Endothelial cell of umbilical vein (primary cell): ENCODE results near the gene KAZN. TPM values are rescaled to one million over a fixed set of nuclear protein-coding genes. Genes with fewer than 3 reads are reported as not detected.

Experiments used
- BruUV-seq: library from RNA; stranded (reverse); fragments of 400-500 nt; replicated peaks from 2 replicates; lab custom pipeline; 2021; lab: Mats Ljungman, UMichigan
- CTCF ChIA-PET: fragments of 300-600, 350-600 bp; sonication (Branson Sonifier 250); formaldehyde crosslinking; loops from one replicate; lab custom pipeline; 2021; ENCODE audit warnings: antibody characterized with exemption, inconsistent platforms; lab: Charles Lee
- POLR2A ChIA-PET: fragments of 300-600, 350-600 bp; sonication (Branson Sonifier 250); formaldehyde crosslinking; loops from one replicate; lab custom pipeline; 2021; ENCODE audit warnings: antibody characterized with exemption, inconsistent platforms; lab: Charles Lee
- DNase-seq: peaks from one replicate; pipeline ENCODE4 v3.0.0-alpha.2; 2011; ENCODE audit warnings: low read depth, low spot score
- FAIRE-seq: peaks from 2 replicates; lab custom pipeline; 2011; peaks lifted over from hg19 to GRCh38; lab: Jason Lieb, UNC
- H2AFZ ChIP-seq: 2 replicates; pipeline ENCODE4 v1.6.0; 2012; ENCODE audit warnings: low read depth, low read length, control low read depth, inconsistent platforms
- H3K27ac ChIP-seq: 2 replicates; pipeline ENCODE4 v1.5.1; 2011; ENCODE audit warnings: low read depth, mild to moderate bottlenecking, control low read depth, low read length, moderate library complexity; ENCODE audit not compliant: insufficient read depth
- H3K27me3 ChIP-seq, 2 experiments: 2 replicates each; pipeline versions ENCODE4 v1.6.0 to v1.6.1; 2011; ENCODE audit warnings: low read length in 2 of 2, mixed read lengths in 1 of 2; ENCODE audit not compliant: control insufficient read depth in 2 of 2, insufficient read depth in 2 of 2
- H3K36me3 ChIP-seq, 2 experiments: 2 replicates in 1 of 2; 3 replicates in 1 of 2; pipeline ENCODE4 v1.5.1; 2011; ENCODE audit warnings: low read length in 2 of 2, mild to moderate bottlenecking in 1 of 2, moderate library complexity in 1 of 2; ENCODE audit not compliant: control insufficient read depth in 2 of 2, insufficient read depth in 2 of 2; ENCODE audit errors: extremely low read depth in 1 of 2
- H3K4me1 ChIP-seq: 3 replicates; pipeline ENCODE4 v1.5.1; 2011; ENCODE audit warnings: mild to moderate bottlenecking, low read length; ENCODE audit not compliant: control insufficient read depth, insufficient read depth; ENCODE audit errors: extremely low read depth
- H3K4me2 ChIP-seq: 2 replicates; pipeline ENCODE4 v1.6.1; 2011; ENCODE audit warnings: low read length, control low read depth, mixed read lengths; ENCODE audit not compliant: insufficient read depth
- H3K4me3 ChIP-seq, 3 experiments: fragments of 200-600 bp in 1 of 3; sonication (generic), shearing (Covaris generic) in 1 of 3; replicated peaks in 1 of 3; 2 replicates each; pipeline ENCODE4 v1.5.1; 2011 to 2016; ENCODE audit warnings: control low read depth in 3 of 3, low read length in 3 of 3, mild to moderate bottlenecking in 2 of 3, inconsistent platforms in 1 of 3, low read depth in 1 of 3, moderate library complexity in 1 of 3; ENCODE audit not compliant: insufficient read depth in 1 of 3
- H3K79me2 ChIP-seq: 2 replicates; pipeline ENCODE4 v1.6.0; 2012; ENCODE audit warnings: low read length, inconsistent platforms; ENCODE audit not compliant: control insufficient read depth, insufficient read depth
- H3K9ac ChIP-seq: replicated peaks from 2 replicates; pipeline ENCODE3; 2011; ENCODE audit warnings: low read length, control low read depth; ENCODE audit not compliant: insufficient read depth; ENCODE audit errors: extremely low read depth
- H3K9me1 ChIP-seq: replicated peaks from 3 replicates; pipeline ENCODE4 v1.6.0; 2011; ENCODE audit warnings: mild to moderate bottlenecking, low read length; ENCODE audit not compliant: control insufficient read depth, insufficient read depth; ENCODE audit errors: extremely low read depth
- H3K9me3 ChIP-seq: replicated peaks from 2 replicates; pipeline ENCODE4 v1.5.1; 2012; ENCODE audit warnings: low read length, inconsistent platforms; ENCODE audit not compliant: control insufficient read depth, insufficient read depth
- H4K20me1 ChIP-seq: replicated peaks from 2 replicates; pipeline ENCODE3; 2011; ENCODE audit warnings: mild to moderate bottlenecking, low read length; ENCODE audit not compliant: control insufficient read depth, insufficient read depth; ENCODE audit errors: extremely low read depth
- CTCF ChIP-seq, 2 donors: IDR thresholded peaks; 1 replicate in 1 of 2; 2 replicates in 1 of 2; pipeline ENCODE4 v1.5.1; 2011; ENCODE audit warnings: low read length in 2 of 2, mild to moderate bottlenecking in 2 of 2, moderate library complexity in 2 of 2, control low read depth in 1 of 2, inconsistent platforms in 1 of 2, low read depth in 1 of 2; ENCODE audit not compliant: insufficient read depth in 1 of 2; ENCODE audit errors: extremely low read depth in 1 of 2
- EZH2 ChIP-seq: IDR thresholded peaks from 2 replicates; pipeline ENCODE4 v1.6.1; 2012; ENCODE audit warnings: borderline replicate concordance, low read depth, mild to moderate bottlenecking, moderate library complexity, low read length, inconsistent platforms; ENCODE audit not compliant: severe bottlenecking
- FOS ChIP-seq: IDR thresholded peaks from 2 replicates; pipeline ENCODE4 v1.6.1; 2011; ENCODE audit warnings: mild to moderate bottlenecking, low read length, moderate library complexity, borderline replicate concordance; ENCODE audit not compliant: insufficient read depth
- GATA2 ChIP-seq: IDR thresholded peaks from 2 replicates; pipeline ENCODE4 v1.7.0; 2011; ENCODE audit warnings: low read depth, mild to moderate bottlenecking, moderate library complexity, mixed read lengths, low read length; ENCODE audit not compliant: insufficient read length, insufficient read depth
- JUN ChIP-seq: IDR thresholded peaks from 2 replicates; pipeline ENCODE4 v1.6.1; 2011; ENCODE audit warnings: borderline replicate concordance, low read depth; ENCODE audit not compliant: insufficient read length, insufficient read depth
- MAX ChIP-seq: IDR thresholded peaks from 2 replicates; pipeline ENCODE4 v1.6.1; 2011; ENCODE audit not compliant: insufficient read depth, insufficient read length
- MYC ChIP-seq: IDR thresholded peaks from one replicate; pipeline ENCODE4 v1.6.1; 2011; ENCODE audit warnings: mild to moderate bottlenecking, low read depth, low read length
- POLR2A ChIP-seq: IDR thresholded peaks from 2 replicates; pipeline ENCODE4 v1.6.1; 2012; ENCODE audit warnings: low read depth, mild to moderate bottlenecking, control low read depth, low read length
- POLR2AphosphoS5 ChIP-seq: IDR thresholded peaks from 2 replicates; pipeline ENCODE4 v1.6.1; 2012; ENCODE audit warnings: low read depth, mild to moderate bottlenecking, control low read depth, low read length, moderate library complexity; ENCODE audit not compliant: insufficient read depth
- dilution Hi-C: fragments of 300-500 bp; cut with MboI; formaldehyde crosslinking; loops from one replicate; pipeline ENCODE4 v1.15.0; 2019; ENCODE audit warnings: low sequenced_read_pairs; ENCODE audit not compliant: extremely low pct_ligation_motif_present
- intact Hi-C: fragments of 100-400 bp; cut with micrococcal nuclease; formaldehyde crosslinking; loops from one replicate; pipeline ENCODE4 v1.10.0; 2022
- polyA plus RNA-seq, 4 experiments: library from polyadenylated mRNA; depleted of rRNA in 3 of 4; stranded (reverse) in 3 of 4; unstranded in 1 of 4; fragments of >200 nt; gene quantifications; 2 replicates each; pipeline versions ENCODE4 v1.2.1 to v1.2.3, GENCODE V29; 2011 to 2012; ENCODE audit warnings: missing spikeins in 1 of 4
- total RNA-seq: library from RNA; stranded (reverse); gene quantifications from 2 replicates; pipeline ENCODE4 v1.2.3, GENCODE V29; 2021

Gene KAZN
- total and polyA plus RNA-seq, 2 donors (not counting 3 experiments of a cell fraction or from before 2014, with no cell fraction given): 1.6 to 5.8 TPM

DNA sequence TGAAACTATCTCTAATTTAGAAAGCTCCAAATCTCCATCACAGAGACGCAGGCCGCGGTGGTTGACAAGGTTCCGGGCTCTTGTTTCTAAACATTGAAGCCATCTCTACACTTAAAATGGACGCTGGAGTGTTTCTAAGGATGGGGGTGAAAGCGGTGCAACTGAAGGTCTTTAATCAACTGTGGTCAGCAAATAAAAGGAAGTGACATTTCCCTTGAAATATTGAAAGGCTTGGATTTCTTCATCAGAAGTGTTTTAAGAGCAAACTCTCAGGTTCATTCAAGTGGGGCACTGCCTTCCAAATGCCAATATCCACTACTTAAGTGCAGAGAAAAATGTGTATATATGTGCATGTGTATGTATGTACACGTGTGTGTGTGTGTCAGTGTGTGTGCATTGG lies 117.3 kb downstream of the KAZN start:
- FAIRE-seq: no peak
- CTCF ChIA-PET: no interaction called here

More for the DNA sequence above, 117.3 kb downstream of the KAZN start:
- dilution Hi-C loops (no loop called here), intact Hi-C loops (no loop called here)
- H3K9me3 ChIP-seq: no peaks in the 10 kb centered on the region
- no peak overlapping the region for H3K4me2 ChIP-seq
- no peak overlapping the region for H3K9ac ChIP-seq
- H3K27ac ChIP-seq: no peak overlapping the region
- H4K20me1 ChIP-seq: no peaks in the 10 kb centered on the region
- no peak for DNase-seq
- no peaks in the 10 kb centered on the region for H3K36me3 ChIP-seq
- no peaks in the 10 kb centered on the region for H3K4me1 ChIP-seq
- no peak overlapping the region for H3K4me3 ChIP-seq
- no peak for TF ChIP-seq GATA2
- TF ChIP-seq FOS: no peak
- TF ChIP-seq POLR2A: no peak
- no peak for TF ChIP-seq POLR2AphosphoS5
- TF ChIP-seq JUN: no peak
- no peak for TF ChIP-seq CTCF (IDR thresholded peaks at IDR 0.05; ENCODE audit: extremely low read depth in 1 of 2, insufficient read depth in 1 of 2, low read depth in 1 of 2, low read length in 2 of 2)
- no peak for TF ChIP-seq MYC
- TF ChIP-seq EZH2: no peak
- TF ChIP-seq MAX: no peak
- H3K27me3 ChIP-seq: no peaks in the 10 kb centered on the region
- H2AFZ ChIP-seq: no peak overlapping the region
- POLR2A ChIA-PET: no interaction called here
- no peaks in the 10 kb centered on the region for H3K79me2 ChIP-seq
- no peaks in the 10 kb centered on the region for H3K9me1 ChIP-seq
- no TSS peak for BruUV-seq
